Suprapubic skin (tissue), 4 donors: Measurements from ENCODE around the gene EPHB1. TPM values are rescaled to one million over a fixed set of nuclear protein-coding genes. Genes with fewer than 3 reads are reported as not detected.

Source experiments
- DNase-seq, 2 donors: peaks; one replicate each; pipeline ENCODE4 v3.0.0-alpha.2; 2019; ENCODE audit warnings: low spot score in 2 of 2
- H3K27ac ChIP-seq: fragments of 200-600 bp; sonication (generic); one replicate; pipeline ENCODE4 v1.5.1; 2019
- H3K27me3 ChIP-seq: fragments of 200-600 bp; sonication (generic); one replicate; pipeline ENCODE4 v1.5.1; 2019
- H3K36me3 ChIP-seq: fragments of 200-600 bp; sonication (generic); one replicate; pipeline ENCODE4 v1.5.1; 2019
- H3K4me1 ChIP-seq: fragments of 200-600 bp; sonication (generic); one replicate; pipeline ENCODE4 v1.5.1; 2019
- H3K4me3 ChIP-seq: fragments of 200-600 bp; sonication (generic); one replicate; pipeline ENCODE4 v1.5.1; 2019; ENCODE audit warnings: mild to moderate bottlenecking
- H3K9me3 ChIP-seq: fragments of 200-600 bp; sonication (generic); one replicate; pipeline ENCODE4 v1.5.1; 2019
- EP300 ChIP-seq: sonication (generic); formaldehyde crosslinking; IDR thresholded peaks from one replicate; pipeline ENCODE4 v1.6.1; 2017; ENCODE audit warnings: antibody characterized with exemption
- POLR2A ChIP-seq, 2 donors: fragments of 450-650 bp; IDR thresholded peaks; one replicate each; pipeline ENCODE4 v1.6.1; 2017; ENCODE audit warnings: antibody characterized with exemption in 2 of 2, mild to moderate bottlenecking in 2 of 2, moderate library complexity in 2 of 2
- POLR2AphosphoS5 ChIP-seq, 3 donors: sonication (generic); formaldehyde crosslinking; IDR thresholded peaks; one replicate each; pipeline ENCODE4 v1.6.1; 2017; ENCODE audit warnings: antibody characterized with exemption in 3 of 3
- WGBS: methylation state at CpG from one replicate; pipeline ENCODE4 v1.1.5; 2018; 5-methylcytosine and 5-hydroxymethylcytosine counted together
- total RNA-seq, 4 donors: library from RNA; depleted of rRNA; stranded (reverse); fragments of >200 nt; gene quantifications; one replicate each; pipeline ENCODE4 v1.1.0, GENCODE V29; 2016
- TF ChIP-seq, protein P1 (sequence below), 2 donors: fragments of 200-600 bp in 1 of 2; fragments of 450-650 bp in 1 of 2; sonication (generic) in 1 of 2; IDR thresholded peaks; one replicate each; pipeline ENCODE4 v1.5.1; 2016 to 2019; ENCODE audit warnings: antibody characterized with exemption in 2 of 2, mild to moderate bottlenecking in 1 of 2, moderate library complexity in 1 of 2

EPHB1 gene
- total RNA-seq, 4 donors from 2014 or later: 8.5 to 30.7 (median 18.5) TPM

DNA sequence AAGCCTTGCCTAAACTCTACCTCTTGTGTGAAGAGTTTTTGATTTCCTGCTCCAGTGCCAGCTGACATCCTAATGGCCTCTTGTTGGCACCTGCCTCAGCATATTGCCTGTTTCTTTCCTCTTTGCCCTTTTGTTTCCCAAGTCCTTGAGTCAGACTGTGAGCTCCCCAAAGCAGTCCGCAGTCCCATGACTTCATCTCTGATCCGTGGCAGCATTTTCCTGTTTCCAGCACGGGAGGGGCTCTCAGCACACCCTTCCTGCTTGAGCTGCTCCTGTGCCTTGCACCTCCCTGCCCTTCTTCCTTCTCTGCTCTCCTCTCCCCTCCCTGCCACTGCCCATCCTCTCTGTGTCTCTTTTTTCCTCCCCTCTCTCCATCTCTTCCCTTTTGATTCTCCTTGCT lies 179.6 kb downstream of the EPHB1 start:
- Histone ChIP-seq H3K36me3 (no peaks in the 10 kb centered on the region), H3K9me3 (no peaks in the 10 kb centered on the region), H3K4me1 (no peaks in the 10 kb centered on the region), H3K4me3 (no peak overlapping the region), H3K27ac (no peak overlapping the region), H3K27me3 (no peaks in the 10 kb centered on the region)
- WGBS: 48% methylated on average over 3 of the region's 3 CpGs
- no peak for TF ChIP-seq POLR2AphosphoS5 (IDR thresholded peaks at IDR 0.05)
- no peak for DNase-seq

DNA sequence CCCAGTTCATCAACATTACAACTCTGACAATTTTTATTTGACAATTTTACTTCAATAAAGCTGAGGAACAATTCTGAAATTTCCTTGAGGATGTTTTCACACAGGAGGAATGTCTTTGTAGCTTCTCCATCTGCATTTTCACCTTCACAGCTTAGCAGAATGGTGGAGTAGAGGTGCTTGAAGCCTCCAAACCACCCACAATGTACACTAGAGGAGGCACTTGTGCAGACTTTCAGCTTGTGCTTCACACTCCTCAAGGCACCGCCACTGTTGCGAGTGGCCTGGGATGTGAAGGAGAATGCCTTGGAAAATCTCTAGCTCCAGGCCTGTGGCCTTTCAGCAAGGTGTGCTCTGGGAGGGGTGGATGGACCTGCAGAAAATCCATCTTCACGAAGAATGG lies 181.9 kb downstream of the EPHB1 start:
- 95% methylated on average over 3 of the region's 3 CpGs for WGBS

GRCh38 chr3:134978658-134979057 lies 183.6 kb downstream of the EPHB1 start:
- no peaks in the 10 kb centered on the region for H3K36me3 ChIP-seq
- no peak for TF ChIP-seq EP300
- no peak for TF ChIP-seq POLR2AphosphoS5 (IDR thresholded peaks at IDR 0.05)
- no peak for TF ChIP-seq POLR2A (IDR thresholded peaks at IDR 0.05)
- TF ChIP-seq, protein P1, sequence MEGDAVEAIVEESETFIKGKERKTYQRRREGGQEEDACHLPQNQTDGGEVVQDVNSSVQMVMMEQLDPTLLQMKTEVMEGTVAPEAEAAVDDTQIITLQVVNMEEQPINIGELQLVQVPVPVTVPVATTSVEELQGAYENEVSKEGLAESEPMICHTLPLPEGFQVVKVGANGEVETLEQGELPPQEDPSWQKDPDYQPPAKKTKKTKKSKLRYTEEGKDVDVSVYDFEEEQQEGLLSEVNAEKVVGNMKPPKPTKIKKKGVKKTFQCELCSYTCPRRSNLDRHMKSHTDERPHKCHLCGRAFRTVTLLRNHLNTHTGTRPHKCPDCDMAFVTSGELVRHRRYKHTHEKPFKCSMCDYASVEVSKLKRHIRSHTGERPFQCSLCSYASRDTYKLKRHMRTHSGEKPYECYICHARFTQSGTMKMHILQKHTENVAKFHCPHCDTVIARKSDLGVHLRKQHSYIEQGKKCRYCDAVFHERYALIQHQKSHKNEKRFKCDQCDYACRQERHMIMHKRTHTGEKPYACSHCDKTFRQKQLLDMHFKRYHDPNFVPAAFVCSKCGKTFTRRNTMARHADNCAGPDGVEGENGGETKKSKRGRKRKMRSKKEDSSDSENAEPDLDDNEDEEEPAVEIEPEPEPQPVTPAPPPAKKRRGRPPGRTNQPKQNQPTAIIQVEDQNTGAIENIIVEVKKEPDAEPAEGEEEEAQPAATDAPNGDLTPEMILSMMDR (IDR thresholded peaks at IDR 0.05): no peak
- no peaks in the 10 kb centered on the region for H3K27me3 ChIP-seq
- no peak for DNase-seq
- WGBS: 100% methylated on average over 1 of the region's 1 CpG
- H3K27ac ChIP-seq: no peak overlapping the region
- no peak overlapping the region for H3K4me3 ChIP-seq
- H3K4me1 ChIP-seq: no peaks in the 10 kb centered on the region
- no peaks in the 10 kb centered on the region for H3K9me3 ChIP-seq

More for the DNA sequence above, 181.9 kb downstream of the EPHB1 start:
- no peak for DNase-seq
- Histone ChIP-seq H3K4me3 (no peak overlapping the region), H3K4me1 (no peaks in the 10 kb centered on the region), H3K9me3 (no peaks in the 10 kb centered on the region), H3K36me3 (no peaks in the 10 kb centered on the region), H3K27ac (no peak overlapping the region), H3K27me3 (no peaks in the 10 kb centered on the region)
- no peak for TF ChIP-seq EP300
- TF ChIP-seq POLR2A (IDR thresholded peaks at IDR 0.05): no peak
- no peak for TF ChIP-seq POLR2AphosphoS5 (IDR thresholded peaks at IDR 0.05)
- TF ChIP-seq, protein P1 (IDR thresholded peaks at IDR 0.05): no peak

GRCh38 chr3:134985864-134986715 lies 191.0 kb downstream of the EPHB1 start:
- TF ChIP-seq, protein P1 (IDR thresholded peaks at IDR 0.05): no peak
- TF ChIP-seq POLR2AphosphoS5 (IDR thresholded peaks at IDR 0.05): no peak
- no peak for TF ChIP-seq POLR2A (IDR thresholded peaks at IDR 0.05)
- no peak for TF ChIP-seq EP300
- H3K27ac ChIP-seq: no peak overlapping the region

DNA sequence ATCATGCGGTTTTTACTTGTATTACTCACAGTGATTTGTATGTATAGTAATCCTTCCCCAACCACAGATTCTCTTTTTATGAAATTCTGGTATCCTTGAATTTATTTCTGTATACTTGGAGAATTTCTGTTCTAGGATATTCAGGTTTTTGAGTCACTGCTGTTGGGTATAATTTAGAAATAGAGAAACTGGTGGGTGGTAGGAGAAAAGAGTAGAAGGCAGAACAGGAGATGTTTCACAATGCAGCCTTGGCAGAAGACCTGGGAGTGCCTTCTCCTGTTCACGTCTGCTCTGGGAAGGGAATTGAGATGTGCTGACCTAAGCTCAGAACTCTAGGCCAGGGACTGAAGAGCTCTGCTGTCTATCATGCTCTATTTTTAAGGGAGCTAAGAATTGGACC lies 193.6 kb downstream of the EPHB1 start:
- H3K27me3 ChIP-seq: no peaks in the 10 kb centered on the region
- no peak overlapping the region for H3K27ac ChIP-seq
- no peaks in the 10 kb centered on the region for H3K4me1 ChIP-seq
- DNase-seq: no peak
- no peaks in the 10 kb centered on the region for H3K36me3 ChIP-seq
- no peak overlapping the region for H3K4me3 ChIP-seq
- H3K9me3 ChIP-seq: no peaks in the 10 kb centered on the region
- TF ChIP-seq, protein P1 (IDR thresholded peaks at IDR 0.05): no peak
- TF ChIP-seq EP300 (no peak), POLR2AphosphoS5 (IDR thresholded peaks at IDR 0.05) (no peak), POLR2A (IDR thresholded peaks at IDR 0.05) (no peak)
- 62% methylated on average over 2 of the region's 2 CpGs for WGBS

More at GRCh38 chr3:134985864-134986715, 191.0 kb downstream of the EPHB1 start:
- no peak overlapping the region for H3K4me3 ChIP-seq
- no peaks in the 10 kb centered on the region for H3K4me1 ChIP-seq
- H3K9me3 ChIP-seq: no peaks in the 10 kb centered on the region
- WGBS: 71% methylated on average over 6 of the region's 6 CpGs
- no peaks in the 10 kb centered on the region for H3K27me3 ChIP-seq
- H3K36me3 ChIP-seq: no peaks in the 10 kb centered on the region
- no peak for DNase-seq
